GM19035 (cell line): Measurements from ENCODE around the gene GCM1.
"Not testable (repeated sequence)": the region's sequence is repeated elsewhere in the genome, so short reads cannot be mapped to it uniquely, and the experiment has no call there.

Experiments
- ATAC-seq: cut with Tn5 transposase; IDR thresholded peaks from one replicate; pipeline ENCODE4 v1.9.1; 2021; ENCODE audit not compliant: unreplicated experiment

GCM1 gene

GRCh38 chr6:53148684-53149083, at the start of gene GCM1:
GCM1 (minus strand) TSS chr6:53148841; CDS start chr6:53145632, 3,209 bp downstream.
- no peak for ATAC-seq

GRCh38 chr6:53197553-53197952, 48.9 kb upstream of the GCM1 start:
- ATAC-seq = no peak

- ATAC-seq = no peak
These were observed 46.4 kb upstream of the GCM1 start for GRCh38 chr6:53195048-53195447.

- no peak for ATAC-seq
These were observed 44.1 kb upstream of the GCM1 start for GRCh38 chr6:53192682-53193188.

- no peak for ATAC-seq
These were observed 40.9 kb upstream of the GCM1 start for GRCh38 chr6:53189554-53189953.

- ATAC-seq = no peak
These were observed 40.2 kb upstream of the GCM1 start for GRCh38 chr6:53188833-53189232.

- ATAC-seq = no peak
These were observed 32.0 kb upstream of the GCM1 start for GRCh38 chr6:53180678-53181077.

- ATAC-seq = no peak
These were observed 31.5 kb upstream of the GCM1 start for GRCh38 chr6:53179961-53180651.

- no peak for ATAC-seq
These were observed 30.3 kb upstream of the GCM1 start for GRCh38 chr6:53178837-53179432.

GRCh38 chr6:53175027-53175426, 26.4 kb upstream of the GCM1 start:
- ATAC-seq = no peak

GRCh38 chr6:53172468-53172803, 23.8 kb upstream of the GCM1 start:
- peak; percentile 2 for ATAC-seq

GRCh38 chr6:53171605-53172467, 23.2 kb upstream of the GCM1 start:
- peak; percentile 72 for ATAC-seq

GRCh38 chr6:53168516-53169267, 20.1 kb upstream of the GCM1 start:
- no peak for ATAC-seq

- ATAC-seq = no peak
These were observed 16.7 kb upstream of the GCM1 start for GRCh38 chr6:53165293-53165692.

GRCh38 chr6:53162606-53163005, 14.0 kb upstream of the GCM1 start:
- no peak for ATAC-seq

GRCh38 chr6:53161481-53162009, 12.9 kb upstream of the GCM1 start:
- no peak for ATAC-seq

- ATAC-seq = no peak
These were observed 10.9 kb upstream of the GCM1 start for GRCh38 chr6:53159558-53159957.

GRCh38 chr6:53158076-53158475, 9.4 kb upstream of the GCM1 start:
- not testable (repeated sequence) for ATAC-seq

GRCh38 chr6:53155279-53155678, 6.6 kb upstream of the GCM1 start:
- not testable (repeated sequence) for ATAC-seq

- ATAC-seq = no peak
These were observed 6.2 kb upstream of the GCM1 start for GRCh38 chr6:53154794-53155193.

- no peak for ATAC-seq
These were observed 5.4 kb upstream of the GCM1 start for GRCh38 chr6:53154071-53154470.
